H9 (cell line): ENCODE measurements around the gene KIRREL3. TPM values are rescaled to one million over a fixed set of nuclear protein-coding genes. Genes with fewer than 3 reads are reported as not detected.
"Not testable (repeated sequence)": the region's sequence is repeated elsewhere in the genome, so short reads cannot be mapped to it uniquely, and the experiment has no call there.

ENCODE experiments used
- DNase-seq: peaks from one replicate; pipeline ENCODE4 v3.0.0-alpha.2; 2017
- H2AFZ ChIP-seq: one replicate; pipeline ENCODE4 v1.6.1; 2013; ENCODE audit warnings: mild to moderate bottlenecking, low read length, control low read depth, moderate library complexity
- H2AK5ac ChIP-seq: 2 replicates; pipeline ENCODE4 v1.6.1; 2013; ENCODE audit warnings: low read length, control low read depth, mixed read lengths; ENCODE audit not compliant: insufficient read length
- H2BK120ac ChIP-seq: one replicate; pipeline ENCODE4 v1.6.1; 2013; ENCODE audit warnings: low read depth, mild to moderate bottlenecking, low read length, control low read depth, inconsistent platforms; ENCODE audit not compliant: poor library complexity, severe bottlenecking
- H2BK12ac ChIP-seq: 2 replicates; pipeline ENCODE4 v1.6.1; 2013; ENCODE audit warnings: low read length, control low read depth, mixed read lengths, low read depth; ENCODE audit not compliant: insufficient read length
- H2BK15ac ChIP-seq: 2 replicates; pipeline ENCODE4 v1.6.1; 2013; ENCODE audit warnings: low read depth, low read length, control low read depth
- H2BK20ac ChIP-seq: one replicate; pipeline ENCODE4 v1.6.1; 2013; ENCODE audit warnings: low read depth, mild to moderate bottlenecking, low read length, control low read depth, inconsistent platforms; ENCODE audit not compliant: poor library complexity, severe bottlenecking
- H2BK5ac ChIP-seq: 2 replicates; pipeline ENCODE4 v1.6.1; 2013; ENCODE audit warnings: low read length, control low read depth, mixed read lengths; ENCODE audit not compliant: insufficient read length
- H3K14ac ChIP-seq: 2 replicates; pipeline ENCODE4 v1.6.1; 2013; ENCODE audit warnings: low read length, control low read depth; ENCODE audit not compliant: insufficient read depth
- H3K18ac ChIP-seq: 2 replicates; pipeline ENCODE4 v1.6.1; 2013; ENCODE audit warnings: low read depth, mild to moderate bottlenecking, mixed read lengths, low read length, control low read depth; ENCODE audit not compliant: insufficient read length
- H3K23ac ChIP-seq: 2 replicates; pipeline ENCODE4 v1.6.1; 2013; ENCODE audit warnings: low read length, control low read depth, mixed read lengths, low read depth; ENCODE audit not compliant: insufficient read length
- H3K23me2 ChIP-seq: 2 replicates; pipeline ENCODE4 v1.6.1; 2013; ENCODE audit warnings: low read depth, mild to moderate bottlenecking, mixed read lengths, low read length, control low read depth; ENCODE audit not compliant: insufficient read length, poor library complexity, severe bottlenecking
- H3K27ac ChIP-seq: 2 replicates; pipeline ENCODE4 v1.5.1; 2013; ENCODE audit warnings: low read length, control low read depth, mixed read lengths, low read depth; ENCODE audit not compliant: insufficient read length
- H3K27me3 ChIP-seq: 2 replicates; pipeline ENCODE4 v1.6.1; 2013; ENCODE audit warnings: low read length, control low read depth, inconsistent platforms; ENCODE audit not compliant: insufficient read depth
- H3K4ac ChIP-seq: 2 replicates; pipeline ENCODE4 v1.6.1; 2013; ENCODE audit warnings: low read depth, mild to moderate bottlenecking, control low read depth, inconsistent platforms, low read length, moderate library complexity
- H3K4me1 ChIP-seq: 2 replicates; pipeline ENCODE4 v1.6.1; 2013; ENCODE audit warnings: low read length, control low read depth, inconsistent platforms; ENCODE audit not compliant: insufficient read depth
- H3K4me2 ChIP-seq: 2 replicates; pipeline ENCODE4 v1.6.1; 2013; ENCODE audit warnings: low read length, control low read depth, mixed read lengths; ENCODE audit not compliant: insufficient read length, insufficient read depth
- H3K56ac ChIP-seq: 2 replicates; pipeline ENCODE4 v1.6.1; 2013; ENCODE audit warnings: low read depth, mild to moderate bottlenecking, mixed read lengths, low read length, control low read depth; ENCODE audit not compliant: insufficient read length
- H3K79me1 ChIP-seq: 2 replicates; pipeline ENCODE4 v1.6.1; 2013; ENCODE audit warnings: low read depth, mild to moderate bottlenecking, moderate library complexity, low read length, control low read depth, inconsistent platforms; ENCODE audit not compliant: insufficient read depth, poor library complexity, severe bottlenecking
- H3K79me2 ChIP-seq: 2 replicates; pipeline ENCODE4 v1.6.1; 2013; ENCODE audit warnings: low read length, control low read depth, inconsistent platforms; ENCODE audit not compliant: insufficient read depth
- H3K9ac ChIP-seq: 2 replicates; pipeline ENCODE4 v1.6.1; 2013; ENCODE audit warnings: low read length, control low read depth, mixed read lengths; ENCODE audit not compliant: insufficient read length; ENCODE audit errors: extremely low read depth
- H3K9me3 ChIP-seq: one replicate; pipeline ENCODE4 v1.6.1; 2013; ENCODE audit warnings: low read depth, low read length, inconsistent platforms; ENCODE audit not compliant: control insufficient read depth
- H3T11ph ChIP-seq: one replicate; pipeline ENCODE4 v1.6.1; 2013; ENCODE audit warnings: mild to moderate bottlenecking, low read length, control low read depth, inconsistent platforms
- H4K20me1 ChIP-seq: one replicate; pipeline ENCODE4 v1.6.1; 2013; ENCODE audit not compliant: control insufficient read depth, insufficient read length, insufficient read depth
- H4K5ac ChIP-seq: 2 replicates; pipeline ENCODE4 v1.6.1; 2013; ENCODE audit warnings: low read depth, mild to moderate bottlenecking, mixed read lengths, low read length, control low read depth; ENCODE audit not compliant: insufficient read length
- H4K8ac ChIP-seq: replicated peaks from 2 replicates; pipeline ENCODE4 v1.6.1; 2013; ENCODE audit warnings: low read length, control low read depth, mixed read lengths, low read depth; ENCODE audit not compliant: insufficient read length
- H4K91ac ChIP-seq: 2 replicates; pipeline ENCODE4 v1.6.1; 2013; ENCODE audit warnings: low read depth, mild to moderate bottlenecking, moderate library complexity, mixed read lengths, low read length, control low read depth; ENCODE audit not compliant: insufficient read length
- H3K27ac Mint-ChIP-seq, 3 experiments: 2 replicates in 2 of 3; 3 replicates in 1 of 3; pipeline ENCODE4 v1.8.0; 2020 to 2021; ENCODE audit warnings: mixed read lengths in 3 of 3, mild to moderate bottlenecking in 1 of 3, moderate library complexity in 1 of 3
- H3K27me3 Mint-ChIP-seq: 2 replicates; pipeline ENCODE4 v1.8.0; 2021; ENCODE audit warnings: low read depth, mild to moderate bottlenecking, moderate library complexity, mixed read lengths
- H3K36me3 Mint-ChIP-seq, 3 experiments: 2 replicates in 2 of 3; 3 replicates in 1 of 3; pipeline ENCODE4 v1.8.0; 2020 to 2021; ENCODE audit warnings: low read depth in 3 of 3, mixed read lengths in 3 of 3; ENCODE audit not compliant: insufficient read depth in 1 of 3
- H3K4me1 Mint-ChIP-seq, 2 experiments: 2 replicates each; pipeline ENCODE4 v1.8.0; 2020; ENCODE audit warnings: mixed read lengths in 2 of 2
- H3K4me3 Mint-ChIP-seq, 2 experiments: 2 replicates in 1 of 2; 3 replicates in 1 of 2; pipeline ENCODE4 v1.8.0; 2020 to 2021; ENCODE audit warnings: mild to moderate bottlenecking in 2 of 2, mixed read lengths in 2 of 2, moderate library complexity in 1 of 2
- H3K9me3 Mint-ChIP-seq, 2 experiments: 2 replicates in 1 of 2; 3 replicates in 1 of 2; pipeline ENCODE4 v1.8.0; 2020; ENCODE audit warnings: mild to moderate bottlenecking in 2 of 2, mixed read lengths in 2 of 2, moderate library complexity in 1 of 2
- WGBS: extraction: QIAGEN DNeasy Blood & Tissue Kit; methylation state at CpG from one replicate; pipeline ENCODE4 v1.1.7; 2013; ENCODE audit warnings: missing lambda C conversion rate, low lambda C conversion rate, mixed read lengths; ENCODE audit not compliant: insufficient read length; ENCODE audit errors: extremely low coverage; 5-methylcytosine and 5-hydroxymethylcytosine counted together
- total RNA-seq: library from RNA; stranded (reverse); gene quantifications from 2 replicates; pipeline ENCODE4 v1.2.1, GENCODE V29; 2021
- TF ChIP-seq, protein P1 (sequence below): fragments of 200-600 bp; sonication (generic); conservative IDR thresholded peaks from 3 replicates; pipeline ENCODE4 v1.8.0; 2021; ENCODE audit warnings: antibody characterized with exemption, mild to moderate bottlenecking

Gene KIRREL3
- total RNA-seq, 1 experiment from 2014 or later, result 0.17 TPM

DNA sequence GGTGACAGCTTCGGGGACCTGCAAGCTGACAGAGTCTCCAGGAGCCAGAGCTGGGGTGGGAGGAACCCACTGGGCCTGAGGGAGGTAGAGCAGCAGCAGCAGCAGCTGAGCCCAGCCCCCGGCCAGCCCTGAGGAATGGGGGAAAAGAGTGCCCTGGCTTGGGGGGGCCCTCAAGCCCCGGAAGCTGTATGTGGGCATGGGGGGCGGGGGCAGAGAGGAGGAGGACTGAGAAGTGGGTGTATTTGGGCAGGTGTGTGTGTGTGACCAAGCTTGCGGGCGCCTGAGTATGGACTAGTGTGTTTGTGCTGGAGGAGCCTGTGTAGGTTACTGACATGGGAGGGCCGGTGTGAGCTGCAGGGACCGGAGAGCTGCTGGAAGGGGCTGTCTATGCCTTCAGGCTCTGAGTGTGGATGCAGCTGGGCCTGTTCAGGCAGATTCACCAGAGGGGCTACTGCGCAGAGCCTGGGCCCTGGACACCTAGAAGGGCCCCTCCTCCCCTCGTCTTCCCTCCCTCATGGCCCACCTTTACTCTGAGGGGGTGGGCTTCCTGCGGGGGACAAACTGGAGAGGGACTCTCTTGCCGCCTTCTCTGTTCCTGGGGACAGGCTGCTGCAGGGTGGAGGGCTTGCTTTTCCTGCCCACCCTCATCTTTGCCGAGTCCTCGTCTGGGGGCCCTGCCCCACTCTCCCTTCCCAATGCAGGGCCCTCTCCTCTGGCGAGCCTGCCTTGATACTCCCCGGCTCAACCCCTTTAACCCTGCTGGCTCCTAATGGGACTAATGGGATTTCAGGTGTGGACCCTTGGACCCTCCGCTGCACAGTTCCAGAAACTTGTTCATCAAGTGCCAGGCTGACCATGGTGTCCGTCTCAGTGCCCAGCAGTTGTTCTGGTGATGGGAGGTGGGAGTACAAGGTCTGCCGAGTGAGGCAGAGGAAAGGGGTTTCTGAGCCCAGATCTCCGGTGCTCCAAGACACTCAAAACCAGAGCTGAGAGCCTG, 616.9 kb downstream of the KIRREL3 start:
- no peak overlapping the region for H2AFZ ChIP-seq
- no peak overlapping the region for H2BK5ac ChIP-seq
- no peak overlapping the region for H3K27ac ChIP-seq
- no peak overlapping the region for H3K56ac ChIP-seq
- no peaks in the 10 kb centered on the region for H4K20me1 ChIP-seq
- peaks cover 11 to 16% of the 10 kb centered on the region in 2 experiments for H3K4me1 Mint-ChIP-seq
- H3K9me3 ChIP-seq, result no peaks in the 10 kb centered on the region
- H3K27me3 Mint-ChIP-seq, result no peaks in the 10 kb centered on the region
- peaks cover 3% of the 10 kb centered on the region for H3K79me1 ChIP-seq
- no peak for DNase-seq
- no peak overlapping the region for H2BK20ac ChIP-seq
- H3K4me3 Mint-ChIP-seq, result no peak overlapping the region
- H3K4ac ChIP-seq, result no peak overlapping the region
- no peak overlapping the region for H3K18ac ChIP-seq
- H4K91ac ChIP-seq, result no peak overlapping the region
- H3K27me3 ChIP-seq, result no peaks in the 10 kb centered on the region
- no peak overlapping the region for H2BK120ac ChIP-seq
- H3K23me2 ChIP-seq, result no peaks in the 10 kb centered on the region
- H3K27ac Mint-ChIP-seq, result peak overlapping the region in 1 of 3 experiments; percentile 68; a peak in 2 of 7 replicates
- no peak overlapping the region for H2BK15ac ChIP-seq
- no peak overlapping the region for H3K4me2 ChIP-seq
- no peak overlapping the region for H4K8ac ChIP-seq
- no CpG with 5 or more reads among the region's 20 CpGs for WGBS
- no peaks in the 10 kb centered on the region; a peak in 1 of 7 replicates for H3K36me3 Mint-ChIP-seq
- no peak overlapping the region for H2AK5ac ChIP-seq
- H2BK12ac ChIP-seq, result no peak overlapping the region
- no peak overlapping the region for H3K14ac ChIP-seq
- TF ChIP-seq, protein P1, sequence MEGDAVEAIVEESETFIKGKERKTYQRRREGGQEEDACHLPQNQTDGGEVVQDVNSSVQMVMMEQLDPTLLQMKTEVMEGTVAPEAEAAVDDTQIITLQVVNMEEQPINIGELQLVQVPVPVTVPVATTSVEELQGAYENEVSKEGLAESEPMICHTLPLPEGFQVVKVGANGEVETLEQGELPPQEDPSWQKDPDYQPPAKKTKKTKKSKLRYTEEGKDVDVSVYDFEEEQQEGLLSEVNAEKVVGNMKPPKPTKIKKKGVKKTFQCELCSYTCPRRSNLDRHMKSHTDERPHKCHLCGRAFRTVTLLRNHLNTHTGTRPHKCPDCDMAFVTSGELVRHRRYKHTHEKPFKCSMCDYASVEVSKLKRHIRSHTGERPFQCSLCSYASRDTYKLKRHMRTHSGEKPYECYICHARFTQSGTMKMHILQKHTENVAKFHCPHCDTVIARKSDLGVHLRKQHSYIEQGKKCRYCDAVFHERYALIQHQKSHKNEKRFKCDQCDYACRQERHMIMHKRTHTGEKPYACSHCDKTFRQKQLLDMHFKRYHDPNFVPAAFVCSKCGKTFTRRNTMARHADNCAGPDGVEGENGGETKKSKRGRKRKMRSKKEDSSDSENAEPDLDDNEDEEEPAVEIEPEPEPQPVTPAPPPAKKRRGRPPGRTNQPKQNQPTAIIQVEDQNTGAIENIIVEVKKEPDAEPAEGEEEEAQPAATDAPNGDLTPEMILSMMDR, result no peak
- no peak overlapping the region for H3K23ac ChIP-seq
- no peak overlapping the region for H3K9ac ChIP-seq
- no peaks in the 10 kb centered on the region for H3K9me3 Mint-ChIP-seq
- H4K5ac ChIP-seq, result no peak overlapping the region
- H3T11ph ChIP-seq, result no peak overlapping the region
- no peaks in the 10 kb centered on the region; the same call in 1 of the 2 replicates for H3K79me2 ChIP-seq
- peaks cover 2% of the 10 kb centered on the region; the same call in 1 of the 2 replicates for H3K4me1 ChIP-seq

DNA sequence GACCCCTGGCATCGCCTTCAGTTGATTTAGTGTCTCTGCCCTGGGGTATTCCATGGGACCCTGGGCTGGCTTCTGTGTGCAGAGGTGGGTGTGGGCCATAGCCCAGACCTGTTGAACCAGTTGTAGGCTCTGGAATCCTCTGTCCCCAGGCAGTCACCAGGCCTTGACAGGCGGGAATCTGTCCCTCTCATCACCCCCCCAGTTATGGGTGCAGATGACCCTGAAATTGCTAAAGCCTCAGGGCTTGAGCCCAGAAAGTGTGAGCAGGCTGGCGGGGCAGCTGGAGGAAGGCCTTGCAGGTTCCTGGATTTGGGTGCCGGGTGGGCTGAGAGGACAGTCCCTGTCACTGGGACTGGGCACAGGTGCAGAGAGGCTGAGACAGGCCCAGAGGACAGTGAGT, 617.9 kb downstream of the KIRREL3 start:
- H4K91ac ChIP-seq, H3K18ac ChIP-seq, H2BK20ac ChIP-seq, H3T11ph ChIP-seq, DNase-seq, H3K27ac ChIP-seq, H3K79me1 ChIP-seq, H3K23me2 ChIP-seq, H3K27me3 Mint-ChIP-seq, H2BK5ac ChIP-seq, H3K9ac ChIP-seq, H3K9me3 ChIP-seq, H3K4me3 Mint-ChIP-seq, H3K36me3 Mint-ChIP-seq, H3K23ac ChIP-seq, H2BK120ac ChIP-seq, H4K8ac ChIP-seq, H3K9me3 Mint-ChIP-seq, H4K20me1 ChIP-seq, H3K4ac ChIP-seq, H3K27ac Mint-ChIP-seq, H3K4me1 ChIP-seq, H3K79me2 ChIP-seq, H2BK15ac ChIP-seq, H4K5ac ChIP-seq, H3K4me2 ChIP-seq, H2AK5ac ChIP-seq, H3K56ac ChIP-seq, H3K27me3 ChIP-seq, H2AFZ ChIP-seq, H3K14ac ChIP-seq, H2BK12ac ChIP-seq: not testable (repeated sequence)
- WGBS, result no CpG with 5 or more reads among the region's 4 CpGs
- peaks cover 11 to 16% of the 10 kb centered on the region in 2 experiments for H3K4me1 Mint-ChIP-seq
